ENCODE data around the gene MYO10.

GRCh38 chr5:16935231-16936149 is 598 bp downstream of the MYO10 start:
- TF ChIP-seq TCF12 (IDR thresholded peaks at IDR 0.05; ENCODE audit: low read depth): peak; percentile 32; the same call in 1 of the 2 replicates
- TF ChIP-seq RAD21 (IDR thresholded peaks at IDR 0.05; ENCODE audit: low read depth): no peak
- no peak; the same call in 1 of the 2 replicates for TF ChIP-seq YY1 (IDR thresholded peaks at IDR 0.05; ENCODE audit: low read depth)
- TF ChIP-seq NFIC (IDR thresholded peaks at IDR 0.05): no peak
- no peak for TF ChIP-seq EP300 (IDR thresholded peaks at IDR 0.05; ENCODE audit: borderline replicate concordance)
- TF ChIP-seq CEBPB (IDR thresholded peaks at IDR 0.05): no peak
- TF ChIP-seq ZBTB7A (IDR thresholded peaks at IDR 0.05; ENCODE audit: low read depth): no peak
- no peak for TF ChIP-seq USF1 (IDR thresholded peaks at IDR 0.05)
- peak; percentile 21; the same call in 1 of the 2 replicates for TF ChIP-seq MAX (IDR thresholded peaks at IDR 0.05)
- TF ChIP-seq TEAD4 (IDR thresholded peaks at IDR 0.05): no peak
- no peak for TF ChIP-seq TAF1 (IDR thresholded peaks at IDR 0.05; ENCODE audit: low read depth)
- peak; percentile 95 for TF ChIP-seq EGR1 (IDR thresholded peaks at IDR 0.05)
- no peak for TF ChIP-seq REST (IDR thresholded peaks at IDR 0.05; ENCODE audit: low read depth)
- TF ChIP-seq CREB1 (IDR thresholded peaks at IDR 0.05; ENCODE audit: low read depth): no peak
